NB4 (cell line): ENCODE measurements around the gene LRMDA.

Experiments used
- CTCF ChIP-seq: IDR thresholded peaks from one replicate; pipeline ENCODE4 v1.5.1; 2012; ENCODE audit warnings: low read depth, low read length
- POLR2A ChIP-seq: IDR thresholded peaks from 2 replicates; pipeline ENCODE4 v1.6.1; 2011; ENCODE audit warnings: mild to moderate bottlenecking; ENCODE audit not compliant: insufficient read length; ENCODE audit errors: extremely low read depth
- TF ChIP-seq, protein P1 (sequence below): IDR thresholded peaks from 2 replicates; pipeline ENCODE4 v1.6.1; 2011; ENCODE audit warnings: low read depth, low read length

GRCh38 chr10:75860009-75860408 is 428.6 kb downstream of the LRMDA start:
- no peak for TF ChIP-seq CTCF
- TF ChIP-seq, protein P1, sequence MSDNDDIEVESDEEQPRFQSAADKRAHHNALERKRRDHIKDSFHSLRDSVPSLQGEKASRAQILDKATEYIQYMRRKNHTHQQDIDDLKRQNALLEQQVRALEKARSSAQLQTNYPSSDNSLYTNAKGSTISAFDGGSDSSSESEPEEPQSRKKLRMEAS = no peak
- TF ChIP-seq POLR2A = no peak
